ENCODE measurements around the gene ABLIM2.

GRCh38 chr4:8023696-8024033 is 134.9 kb downstream of the ABLIM2 start:
- no peak for TF ChIP-seq CBX3 (IDR thresholded peaks at IDR 0.05; ENCODE audit: low read depth)
- no peak for TF ChIP-seq CTCF (IDR thresholded peaks at IDR 0.05 in 2 of 3, conservative IDR thresholded peaks at IDR 0.05 in 1 of 3; ENCODE audit: borderline replicate concordance in 1 of 3, insufficient read depth in 1 of 3, low read depth in 2 of 3, low read length in 2 of 3)
- no peak for TF ChIP-seq YY1 (IDR thresholded peaks at IDR 0.05; ENCODE audit: extremely low read depth, insufficient replicate concordance, low read depth, low read length)
- no peak for TF ChIP-seq ZFX (IDR thresholded peaks at IDR 0.05)
- TF ChIP-seq SIN3A (IDR thresholded peaks at IDR 0.05; ENCODE audit: low read depth) = no peak
- no peak for TF ChIP-seq EGR1 (IDR thresholded peaks at IDR 0.05; ENCODE audit: low read depth)
- TF ChIP-seq MAX (IDR thresholded peaks at IDR 0.05) = no peak
- TF ChIP-seq POLR2A (IDR thresholded peaks at IDR 0.05; ENCODE audit: borderline replicate concordance, extremely low read depth, insufficient read depth, insufficient read length) = no peak
- no peak for TF ChIP-seq RAD21 (IDR thresholded peaks at IDR 0.05; ENCODE audit: low read depth)
- TF ChIP-seq TCF7L2 (IDR thresholded peaks at IDR 0.05; ENCODE audit: borderline replicate concordance, extremely low read depth, insufficient read depth, insufficient read length) = no peak
